Fibroblast of mammary gland (primary cell): ENCODE data around the gene MYF6.

Experiments
- DNase-seq: peaks from one replicate; pipeline ENCODE4 v3.0.0-alpha.2; 2010; ENCODE audit warnings: low read depth
- H3K4me3 ChIP-seq: 2 replicates; pipeline ENCODE4 v1.5.1; 2011; ENCODE audit warnings: low read depth, mild to moderate bottlenecking, low read length, moderate library complexity; ENCODE audit not compliant: control insufficient read depth
- TF ChIP-seq, protein P1 (sequence below): conservative IDR thresholded peaks from 2 replicates; pipeline ENCODE4 v1.5.1; 2011; ENCODE audit warnings: low read depth, low read length, inconsistent platforms; ENCODE audit not compliant: control insufficient read depth, insufficient read depth

MYF6 gene

DNA sequence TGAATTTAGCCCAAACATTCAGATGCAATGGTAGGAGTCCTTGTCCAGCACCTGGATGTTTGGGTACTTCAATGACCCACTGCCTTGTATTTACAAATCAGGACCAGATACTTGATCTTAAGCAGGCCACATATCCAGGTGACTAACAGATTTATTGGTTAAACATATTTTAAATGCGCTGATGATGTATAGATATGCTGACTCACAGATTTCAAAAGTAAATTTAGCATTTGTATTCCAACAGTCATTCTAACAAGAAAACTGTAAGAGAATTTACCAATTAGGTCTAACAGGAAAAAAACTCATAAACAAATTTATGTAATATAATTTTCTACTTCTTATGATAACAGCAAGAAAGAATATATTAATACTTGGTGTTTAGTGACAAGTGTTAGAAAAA lies 29.4 kb upstream of the MYF6 start:
- TF ChIP-seq, protein P1, sequence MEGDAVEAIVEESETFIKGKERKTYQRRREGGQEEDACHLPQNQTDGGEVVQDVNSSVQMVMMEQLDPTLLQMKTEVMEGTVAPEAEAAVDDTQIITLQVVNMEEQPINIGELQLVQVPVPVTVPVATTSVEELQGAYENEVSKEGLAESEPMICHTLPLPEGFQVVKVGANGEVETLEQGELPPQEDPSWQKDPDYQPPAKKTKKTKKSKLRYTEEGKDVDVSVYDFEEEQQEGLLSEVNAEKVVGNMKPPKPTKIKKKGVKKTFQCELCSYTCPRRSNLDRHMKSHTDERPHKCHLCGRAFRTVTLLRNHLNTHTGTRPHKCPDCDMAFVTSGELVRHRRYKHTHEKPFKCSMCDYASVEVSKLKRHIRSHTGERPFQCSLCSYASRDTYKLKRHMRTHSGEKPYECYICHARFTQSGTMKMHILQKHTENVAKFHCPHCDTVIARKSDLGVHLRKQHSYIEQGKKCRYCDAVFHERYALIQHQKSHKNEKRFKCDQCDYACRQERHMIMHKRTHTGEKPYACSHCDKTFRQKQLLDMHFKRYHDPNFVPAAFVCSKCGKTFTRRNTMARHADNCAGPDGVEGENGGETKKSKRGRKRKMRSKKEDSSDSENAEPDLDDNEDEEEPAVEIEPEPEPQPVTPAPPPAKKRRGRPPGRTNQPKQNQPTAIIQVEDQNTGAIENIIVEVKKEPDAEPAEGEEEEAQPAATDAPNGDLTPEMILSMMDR: no peak
- H3K4me3 ChIP-seq: no peak overlapping the region
- peak; percentile 17 for DNase-seq

DNA sequence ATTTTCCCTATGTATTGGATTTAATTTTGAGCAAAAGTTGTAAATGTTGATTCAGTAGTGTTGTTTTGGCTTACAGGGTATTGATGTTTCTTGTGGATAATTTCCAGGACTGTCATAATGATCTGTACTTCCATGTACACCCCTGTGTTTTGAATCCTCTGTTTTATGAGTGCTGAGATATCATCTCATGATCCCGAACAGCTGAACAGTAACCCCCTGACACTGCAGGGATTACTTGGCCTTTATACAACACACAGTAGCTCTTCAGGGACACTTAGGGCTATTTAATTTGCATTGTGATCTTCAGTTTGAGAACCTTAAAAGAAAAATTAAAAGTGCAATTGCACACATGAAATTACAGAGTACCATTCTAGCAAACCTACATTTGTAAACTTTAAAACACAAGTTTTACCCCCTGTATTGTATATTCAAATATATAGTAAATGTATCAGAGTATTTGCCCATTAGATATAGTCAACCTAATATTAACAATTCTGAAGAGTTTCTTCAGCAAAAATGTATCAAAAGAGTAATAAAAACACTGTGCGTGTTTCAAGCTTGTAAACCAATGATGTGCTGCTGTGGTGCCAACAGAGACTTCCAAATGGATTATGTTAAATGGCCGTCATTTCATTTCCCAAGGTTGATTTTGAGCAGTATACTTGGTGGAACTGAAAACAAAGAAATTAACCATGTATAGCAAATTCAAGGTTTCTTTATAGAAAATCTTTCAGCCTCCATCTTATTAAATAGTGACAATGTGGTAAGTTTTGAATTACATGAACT lies 27.9 kb upstream of the MYF6 start:
- no peak for DNase-seq
- no peak overlapping the region for H3K4me3 ChIP-seq
- TF ChIP-seq, protein P1: no peak

DNA sequence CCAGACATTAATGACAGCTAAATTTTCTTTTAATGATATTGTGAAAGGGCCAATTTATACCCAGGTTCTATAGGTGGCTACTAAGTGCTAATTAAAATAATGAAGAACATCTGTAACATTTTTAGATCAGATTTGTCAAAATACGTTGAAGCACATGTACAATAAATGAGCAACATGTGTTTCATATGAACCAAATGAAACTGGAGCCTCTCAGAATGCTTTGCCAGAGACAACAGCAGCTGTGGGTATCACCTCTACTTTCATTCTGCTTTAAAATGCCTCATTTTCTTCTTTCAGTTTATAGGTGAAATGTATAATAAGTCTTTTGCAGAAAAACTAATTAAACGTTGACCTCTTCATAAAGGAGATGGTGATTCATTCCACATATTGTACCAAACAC lies 26.1 kb upstream of the MYF6 start:
- TF ChIP-seq, protein P1: no peak
- H3K4me3 ChIP-seq: no peak overlapping the region
- no peak for DNase-seq

DNA sequence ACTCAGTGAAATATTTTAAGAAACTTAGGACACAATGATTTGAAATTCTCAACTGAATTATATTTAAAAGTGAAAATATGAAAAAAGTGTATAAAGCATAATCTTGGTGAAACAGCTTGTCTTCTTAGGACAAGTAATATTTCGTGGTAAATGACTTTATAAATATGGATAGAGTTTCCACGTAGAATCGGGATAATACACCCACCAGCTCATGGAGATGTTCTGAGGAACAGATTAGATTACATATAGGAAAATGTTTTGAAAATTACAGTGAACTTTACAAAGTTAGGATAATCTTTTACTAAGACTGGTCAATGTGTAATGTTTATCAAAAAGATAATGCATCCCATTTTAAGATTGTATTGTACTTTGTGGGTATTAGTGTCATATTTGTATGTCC lies 25.6 kb upstream of the MYF6 start:
- no peak overlapping the region for H3K4me3 ChIP-seq
- TF ChIP-seq, protein P1: no peak
- DNase-seq: no peak

DNA sequence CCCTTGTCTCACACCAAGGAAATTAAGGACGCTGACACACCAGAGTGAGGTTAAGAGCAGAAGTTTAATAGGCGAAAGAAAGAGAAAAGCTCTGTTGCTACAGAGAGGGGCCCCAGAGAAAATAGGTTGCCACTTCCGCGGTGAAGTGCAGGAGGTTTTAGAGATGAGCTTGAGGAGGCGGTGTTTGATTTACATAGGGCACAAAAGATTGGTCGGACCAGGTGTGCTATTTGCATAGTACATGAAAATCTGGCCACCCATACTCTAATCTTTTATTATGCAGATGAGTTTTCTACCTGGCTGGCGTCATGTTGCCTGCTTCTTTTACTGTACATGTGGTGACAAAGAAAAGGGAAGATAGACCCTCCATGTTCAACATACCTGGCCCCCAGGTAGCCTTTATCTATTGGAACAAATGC lies 23.3 kb upstream of the MYF6 start:
- TF ChIP-seq, protein P1: no peak
- DNase-seq: no peak
- no peak overlapping the region for H3K4me3 ChIP-seq

DNA sequence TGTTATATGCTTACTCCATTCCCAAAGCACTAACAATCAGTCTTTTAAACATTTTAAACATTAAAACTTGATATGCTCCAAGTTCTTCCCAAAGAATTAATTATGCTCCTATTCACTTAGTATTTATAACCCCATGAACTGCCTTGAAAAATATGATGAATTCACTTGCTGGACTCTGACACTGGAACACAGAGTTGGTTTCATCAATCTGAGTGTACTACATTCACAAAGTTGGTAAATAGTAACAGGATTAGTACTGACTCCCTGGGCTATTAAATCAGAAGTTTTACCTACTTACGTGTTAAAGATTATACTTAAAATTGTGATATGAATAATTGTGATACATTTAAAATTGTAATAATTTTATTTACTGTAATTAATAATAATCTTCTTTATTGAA lies 17.3 kb upstream of the MYF6 start:
- TF ChIP-seq, protein P1: no peak
- H3K4me3 ChIP-seq: no peak overlapping the region
- no peak for DNase-seq
